CD4-positive, alpha-beta T cell treated with Interleukin-10 for 1 hour (primary cell): ENCODE measurements around the gene TM4SF20.
A peak's percentile ranks its signal among the peaks of the same experiment; 100 is the strongest.
"Not testable (repeated sequence)": the region's sequence is repeated elsewhere in the genome, so short reads cannot be mapped to it uniquely, and the experiment has no call there.

Experiments used
- DNase-seq: peaks from one replicate; pipeline ENCODE4 v3.0.0-alpha.2; 2020

TM4SF20 gene

DNA sequence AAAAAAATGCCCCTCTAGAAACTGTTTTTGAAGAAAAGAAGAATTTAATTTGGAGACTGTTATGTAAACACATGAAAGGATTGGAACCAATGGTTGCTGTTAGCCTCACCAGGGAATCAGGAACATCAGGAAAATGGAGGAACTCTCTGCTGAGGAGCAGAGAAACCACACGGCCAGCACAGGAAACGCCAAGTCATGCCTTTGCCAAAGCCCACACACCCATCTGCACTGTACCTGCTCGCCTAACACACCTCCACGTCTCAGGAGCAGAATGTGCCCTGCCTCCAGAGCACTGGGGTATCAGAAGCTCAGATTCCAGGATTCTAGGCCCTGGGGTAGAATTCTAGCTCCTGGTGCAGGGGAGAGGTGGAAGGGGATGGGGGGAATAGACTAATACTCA lies 18.5 kb upstream of the TM4SF20 start:
- DNase-seq, result no peak

DNA sequence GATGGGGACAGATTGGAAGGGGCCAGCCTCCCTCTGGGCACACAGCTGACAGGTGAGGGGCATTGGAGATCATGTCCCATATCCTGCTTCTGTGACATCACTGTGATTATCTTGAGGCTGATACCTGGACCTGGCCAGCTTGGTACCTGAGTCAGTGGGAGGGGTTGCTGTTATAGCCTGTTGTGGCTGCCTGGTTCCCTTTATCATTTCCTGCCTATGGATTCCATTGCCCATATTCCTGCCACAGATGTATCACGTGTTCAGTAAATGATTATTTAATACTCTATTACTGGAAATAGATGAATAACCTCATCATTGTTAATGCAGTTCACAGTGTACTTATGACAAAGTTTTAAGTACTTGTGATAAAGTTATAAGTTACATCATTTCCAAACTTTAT lies 16.4 kb upstream of the TM4SF20 start:
- no peak for DNase-seq

DNA sequence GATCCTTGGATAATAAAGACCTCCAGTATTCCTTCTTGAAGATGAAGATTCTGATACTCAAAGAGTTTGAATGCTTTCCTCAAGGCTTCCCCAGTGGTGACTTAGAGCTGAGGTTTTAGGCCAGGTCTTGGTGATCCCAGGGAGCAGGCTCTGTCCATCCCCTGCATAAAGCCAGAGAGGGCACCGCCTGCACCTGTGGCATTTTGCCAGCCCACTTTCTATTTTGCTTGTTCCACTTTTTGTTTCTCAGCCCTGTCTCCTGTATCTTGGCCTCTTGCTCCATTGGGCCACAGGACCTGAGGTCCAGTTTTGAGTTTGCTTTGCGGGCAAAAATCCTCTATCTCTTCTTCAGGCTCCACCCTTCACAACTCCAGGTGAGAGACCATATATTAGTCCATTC lies 15.3 kb upstream of the TM4SF20 start:
- DNase-seq, result no peak

DNA sequence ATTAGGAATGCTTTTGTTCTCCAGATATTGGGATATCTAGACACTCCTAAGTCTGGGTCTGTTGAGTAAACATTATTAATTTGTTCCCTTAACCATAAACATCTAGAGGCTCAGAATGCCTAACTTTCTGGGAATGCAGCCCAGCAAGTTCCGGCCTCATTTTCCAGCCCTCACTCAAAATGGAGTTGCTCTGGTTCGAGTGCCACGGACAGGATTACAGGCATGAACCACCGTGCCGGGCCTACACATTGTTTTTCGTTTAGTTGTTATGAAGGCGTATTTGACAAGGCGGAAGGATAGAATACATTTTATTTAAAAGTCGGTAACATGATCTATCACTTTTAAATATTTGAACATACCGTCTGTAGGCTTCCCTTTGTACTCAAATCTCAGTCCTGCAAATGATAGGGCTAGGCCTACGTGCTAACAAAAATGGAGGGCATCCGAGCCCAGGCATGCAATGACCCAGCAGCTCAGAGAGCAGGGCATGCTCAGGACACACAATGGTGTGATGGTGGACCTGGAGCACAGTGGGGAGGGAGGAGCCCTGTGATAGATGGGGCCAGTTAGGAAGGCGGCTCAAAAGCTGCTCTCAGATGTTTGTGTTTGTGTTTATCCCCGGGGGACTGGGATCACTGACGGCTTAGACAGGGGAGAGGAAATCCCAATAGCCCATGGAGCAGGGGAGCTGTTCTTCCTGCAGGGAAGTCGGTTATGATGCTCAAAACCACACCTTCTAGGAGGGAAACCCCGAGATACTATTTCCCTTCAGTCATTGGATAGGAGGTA lies 11.6 kb upstream of the TM4SF20 start:
- DNase-seq, result no peak

DNA sequence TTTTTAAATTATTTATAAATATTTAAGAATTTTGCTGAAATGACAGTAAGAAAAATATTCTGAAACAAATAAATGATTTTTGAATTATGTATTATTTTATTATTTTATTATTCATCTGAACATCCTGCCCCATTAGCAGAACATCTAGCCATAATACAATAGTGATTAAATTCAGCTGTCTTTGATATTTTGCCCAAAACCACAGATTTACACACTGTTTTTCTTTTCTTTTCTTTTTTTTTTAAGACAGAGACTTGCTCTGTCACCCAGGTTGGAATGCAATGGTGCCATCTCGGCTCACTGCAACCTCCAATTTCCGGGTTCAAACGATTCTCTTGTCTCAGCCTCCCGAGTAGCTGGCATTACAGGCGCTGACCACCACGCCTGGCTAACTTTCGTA lies 10.6 kb upstream of the TM4SF20 start:
- no peak for DNase-seq

DNA sequence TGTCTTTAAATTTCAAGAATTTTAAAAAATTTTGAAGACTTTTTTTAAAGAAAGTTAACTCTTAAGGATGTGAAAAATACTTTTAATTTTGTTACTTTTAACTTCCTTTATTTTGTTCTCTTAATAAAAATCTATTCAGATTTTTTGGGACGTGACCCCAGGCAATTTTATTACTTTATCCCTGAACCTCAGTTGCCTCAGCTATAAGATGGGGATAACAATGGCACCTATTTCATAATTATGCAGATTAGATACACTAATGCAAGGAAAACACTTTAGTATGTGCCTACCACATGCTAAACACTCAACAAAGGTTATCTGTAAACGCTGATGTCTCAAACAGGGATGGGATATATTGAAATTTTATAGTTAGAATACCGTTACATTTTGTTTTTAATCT lies 10.1 kb upstream of the TM4SF20 start:
- DNase-seq, result no peak

DNA sequence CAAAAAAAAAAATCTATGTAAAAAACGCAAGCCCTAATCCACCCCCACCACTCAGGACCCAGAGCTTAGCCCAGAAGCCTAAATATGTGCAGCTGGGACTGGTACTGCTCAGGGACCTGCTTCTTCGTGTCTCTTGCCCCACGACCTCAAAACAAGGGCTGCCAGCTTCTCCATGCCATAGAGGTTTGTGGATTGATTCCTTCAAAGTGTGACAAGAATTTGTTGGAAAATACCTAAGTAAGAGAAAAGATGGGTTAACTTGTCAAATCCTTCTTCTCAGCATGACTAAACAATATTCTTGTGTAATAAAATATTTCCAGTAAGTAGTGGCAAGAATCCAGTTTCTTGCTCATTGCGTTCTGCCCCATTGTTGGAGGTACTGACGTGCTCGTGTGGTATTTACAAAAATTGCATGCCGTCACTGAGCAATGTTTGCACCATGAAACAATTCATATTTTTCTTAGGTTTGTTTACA lies 9.5 kb upstream of the TM4SF20 start:
- no peak for DNase-seq

DNA sequence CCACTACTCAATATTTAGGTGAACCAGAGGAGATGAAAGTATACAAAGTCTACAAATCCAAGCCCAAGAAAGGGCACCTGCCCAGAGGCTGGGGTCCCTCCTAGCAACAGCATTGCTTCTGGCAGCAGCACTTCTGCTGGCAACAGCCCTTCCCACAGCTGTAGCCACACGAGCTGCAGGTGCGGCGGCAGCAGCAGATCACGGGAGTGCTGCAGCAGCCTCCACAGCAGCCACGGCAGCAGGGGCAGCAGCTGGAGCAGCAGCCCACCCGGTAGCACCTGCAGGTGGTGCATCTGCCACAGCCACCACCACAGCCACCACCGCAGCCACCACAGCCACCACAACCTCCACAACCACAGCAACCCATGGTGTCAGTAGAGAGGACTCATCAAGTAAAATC lies 8.5 kb upstream of the TM4SF20 start, which contains the start of gene SCYGR1:
Gene SCYGR1, minus strand, starts transcription at position 367 of the 400 bp plus-strand sequence. Its CDS starts 0 bp downstream, at position 367.
- DNase-seq, result not testable (repeated sequence)

DNA sequence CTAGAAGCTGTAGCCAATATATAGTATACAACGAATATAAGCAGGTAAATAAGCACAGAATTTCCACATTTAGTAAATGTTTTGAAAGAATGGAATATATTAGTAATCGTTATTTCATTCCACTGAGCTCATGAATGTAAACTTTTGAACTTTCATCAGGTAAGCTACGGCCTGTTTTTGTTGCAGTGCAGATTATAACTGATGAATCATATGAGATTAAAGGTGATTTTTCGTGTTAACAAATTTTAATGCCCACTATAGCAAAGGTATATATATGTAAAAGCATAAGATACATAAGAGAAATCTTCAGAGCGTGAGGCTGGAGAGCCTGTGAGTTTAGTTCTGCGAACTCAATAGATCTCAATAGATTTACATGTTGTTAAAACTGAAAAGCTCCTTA lies 7.5 kb upstream of the TM4SF20 start:
- no peak for DNase-seq

DNA sequence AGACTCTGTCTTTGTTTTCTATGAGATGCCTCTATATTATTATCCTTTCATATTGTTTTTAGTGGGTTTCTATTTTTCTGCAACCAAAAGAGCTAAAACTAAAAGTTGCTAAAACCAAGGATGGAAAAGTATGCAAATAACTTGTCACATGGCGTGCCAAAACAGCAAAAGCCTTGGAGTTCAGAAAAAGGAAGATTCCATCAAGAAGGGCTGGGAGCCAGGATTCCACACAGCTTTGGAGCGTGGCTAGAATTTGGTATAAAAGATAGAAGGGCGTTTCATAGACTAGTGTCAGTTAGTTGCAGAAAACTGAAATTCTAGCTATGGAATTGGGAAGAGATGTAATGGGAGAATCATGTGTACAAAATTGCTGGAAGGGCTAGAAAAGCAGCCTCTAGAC lies 4.6 kb upstream of the TM4SF20 start:
- DNase-seq, result no peak

DNA sequence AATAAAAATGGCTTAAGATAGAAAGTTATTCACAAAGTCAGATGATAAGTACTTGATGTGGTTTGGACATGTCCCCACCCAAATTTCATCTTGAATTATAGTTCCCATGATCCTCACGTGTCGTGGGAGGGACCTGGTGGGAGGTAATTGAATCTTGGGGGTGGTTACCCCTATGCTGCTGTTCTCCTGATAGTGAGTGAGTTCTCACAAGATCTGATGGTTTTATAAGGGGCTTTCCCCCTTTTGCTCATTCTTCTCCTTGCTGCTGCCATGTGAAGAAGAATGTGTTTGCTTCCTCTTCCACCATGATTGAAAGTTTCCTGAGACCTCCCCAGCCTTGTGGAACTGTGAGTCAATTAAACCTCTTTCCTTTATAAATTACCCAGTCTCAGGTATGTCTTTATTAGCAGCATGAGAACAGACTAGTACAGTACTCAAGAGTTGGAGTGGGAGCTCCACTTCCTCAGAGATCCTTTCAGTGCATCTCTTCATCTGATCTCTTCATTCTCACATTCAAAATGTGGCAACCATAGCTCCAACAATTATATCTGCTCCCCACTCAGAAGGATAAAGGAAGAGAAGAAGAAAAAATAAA lies 3.2 kb upstream of the TM4SF20 start:
- not testable (repeated sequence) for DNase-seq

DNA sequence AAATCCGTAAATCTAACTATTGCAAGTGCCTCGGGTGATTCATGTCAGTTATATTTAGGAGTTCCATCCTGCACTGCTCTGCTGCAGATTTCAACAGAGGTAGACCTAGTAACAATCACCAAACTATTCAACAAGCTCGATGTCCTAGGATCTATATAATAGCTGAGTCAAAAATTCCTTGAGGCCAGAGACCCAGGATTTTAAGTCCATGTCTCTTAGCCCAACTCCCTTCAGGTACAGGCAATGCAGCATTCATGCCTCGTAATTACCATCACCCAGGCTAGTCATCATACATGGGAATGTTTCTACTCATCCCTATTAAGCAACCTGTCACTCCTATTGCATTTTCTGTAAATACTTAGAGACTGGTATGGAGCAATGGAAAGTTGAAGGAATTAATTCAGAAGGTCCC lies 729 bp downstream of the TM4SF20 start:
- DNase-seq, result no peak

DNA sequence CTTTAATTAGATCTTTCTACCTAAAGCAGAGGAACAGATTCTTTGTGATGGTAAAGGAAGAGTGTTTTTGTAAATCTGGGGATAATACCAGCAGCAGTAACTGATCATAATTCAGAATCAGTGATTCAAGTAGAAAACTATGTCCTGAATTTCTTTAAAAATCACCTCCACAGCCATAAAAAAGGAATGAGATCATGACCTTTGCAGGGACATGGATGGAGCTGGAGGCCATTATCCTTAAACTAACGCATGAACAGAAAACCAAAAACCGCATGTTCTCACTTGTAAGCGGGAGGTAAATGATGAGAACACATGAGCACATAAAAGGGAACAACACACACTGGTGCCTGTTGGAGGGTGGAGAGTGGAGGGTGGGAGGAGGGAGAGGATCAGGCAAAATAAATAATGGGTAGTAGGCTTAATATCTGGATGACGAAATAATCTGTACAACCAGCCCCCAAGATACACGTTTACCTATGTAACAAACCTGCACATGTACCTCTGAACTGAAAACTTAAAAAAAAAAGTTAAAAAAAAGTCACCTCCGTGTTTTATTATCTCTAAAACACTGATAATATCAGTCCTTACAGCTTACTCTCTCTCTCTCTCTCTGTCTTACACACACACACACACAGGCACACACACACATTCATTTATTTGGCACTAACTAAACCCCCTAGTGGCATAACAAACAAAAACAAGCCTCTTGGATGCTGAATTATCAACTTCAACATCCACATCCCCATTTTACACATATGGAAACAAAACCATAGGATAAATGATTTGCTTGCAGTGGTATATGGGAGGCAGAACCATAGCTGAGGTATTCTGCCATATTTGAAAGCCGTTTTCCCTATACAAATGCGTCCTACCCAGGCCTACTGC lies 1.4 kb downstream of the TM4SF20 start:
- DNase-seq, result no peak

DNA sequence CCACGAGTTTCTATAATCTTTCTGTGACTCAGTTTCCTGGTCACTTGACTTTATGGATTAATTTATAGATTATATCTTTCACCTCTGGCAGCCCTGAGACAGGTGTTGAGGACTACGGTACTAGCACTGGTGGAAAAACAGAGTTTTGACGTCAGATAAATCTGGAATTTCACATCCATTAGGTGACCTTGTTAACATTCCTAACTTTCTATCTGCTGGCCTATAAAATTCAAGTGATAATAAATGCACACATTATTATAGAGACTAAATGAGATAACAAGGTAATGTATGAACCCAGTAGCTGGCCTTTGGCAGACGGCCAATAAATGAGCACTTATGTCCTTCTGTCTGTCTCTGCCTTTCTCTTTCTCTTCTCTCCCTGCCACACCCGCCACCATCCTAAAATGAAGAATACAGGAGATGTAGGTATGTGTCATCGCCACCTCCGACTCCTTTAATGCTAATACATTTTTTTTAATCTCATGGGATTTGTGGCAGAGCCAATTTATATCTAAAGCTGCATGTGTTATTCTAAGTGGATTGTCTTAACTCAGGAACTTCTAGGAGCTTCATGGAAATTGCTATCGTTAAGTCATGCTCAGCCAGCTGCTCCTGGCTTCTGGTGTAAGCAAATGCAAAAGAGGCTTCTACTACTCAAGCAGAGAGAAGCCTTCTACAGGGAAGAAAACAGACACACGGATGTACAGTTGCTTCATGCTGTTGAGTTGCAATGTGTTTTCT lies 2.3 kb downstream of the TM4SF20 start:
- DNase-seq, result no peak

DNA sequence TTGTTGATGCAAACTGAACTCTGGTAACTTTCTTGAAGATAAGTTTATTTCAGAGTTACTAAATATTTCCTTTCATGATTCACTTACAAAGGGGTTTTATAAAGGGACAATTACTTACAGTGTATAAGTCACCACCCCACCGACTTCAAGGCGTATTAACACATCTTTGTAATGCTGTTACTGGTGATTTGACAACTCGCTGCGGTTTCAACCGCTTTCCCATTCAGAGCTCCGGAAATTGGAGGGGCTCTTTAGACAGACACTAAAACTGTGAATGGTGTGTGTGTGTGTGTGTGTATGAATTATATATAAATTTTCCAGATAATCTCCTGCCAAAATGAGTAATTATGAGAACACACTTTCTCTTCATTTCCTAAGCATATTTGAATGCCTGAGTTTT lies 4.9 kb downstream of the TM4SF20 start:
- peak; percentile 15 for DNase-seq

DNA sequence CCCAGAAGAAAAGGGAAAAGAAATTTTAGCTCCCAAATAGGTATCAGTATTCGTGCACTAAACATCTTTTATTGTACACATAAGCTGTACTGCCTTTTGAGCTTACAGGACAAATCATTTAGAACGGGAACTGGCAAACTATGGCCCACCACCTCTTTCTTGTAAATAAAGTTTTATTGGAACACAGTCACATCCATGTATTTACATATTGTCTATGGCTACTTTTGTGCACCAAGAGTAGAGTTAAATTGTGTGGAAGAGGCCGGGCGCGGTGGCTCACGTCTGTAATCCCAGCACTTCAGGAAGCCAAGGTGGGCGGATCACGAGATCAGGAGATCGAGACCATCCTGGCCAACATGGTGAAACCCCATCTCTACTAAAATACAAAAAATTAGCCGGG lies 5.7 kb downstream of the TM4SF20 start:
- no peak for DNase-seq

DNA sequence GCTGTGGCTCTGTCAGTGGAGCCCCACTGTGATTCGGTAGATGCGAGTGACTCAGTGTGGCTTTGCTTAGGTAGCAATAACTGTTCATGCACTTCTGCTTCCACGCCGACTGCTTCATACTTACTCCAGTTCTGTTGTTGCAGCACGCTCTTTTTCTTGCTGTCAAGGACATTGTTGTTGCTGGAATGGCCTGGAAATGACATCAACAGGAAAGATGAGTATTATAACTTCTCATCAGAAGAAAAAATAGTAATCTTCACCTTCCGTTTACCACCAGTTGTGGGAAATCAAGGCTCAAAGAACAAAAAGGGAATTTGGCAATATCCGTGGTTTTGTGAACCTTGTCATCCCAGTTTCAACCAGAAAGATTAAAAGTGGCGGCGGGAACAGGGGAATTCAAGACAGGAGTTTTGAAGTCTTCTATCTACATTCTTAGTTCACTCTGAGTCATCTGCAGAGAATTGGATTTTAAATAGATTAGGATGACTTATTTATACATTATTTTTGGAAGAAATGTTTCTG lies 8.3 kb downstream of the TM4SF20 start:
- peak; percentile 21 for DNase-seq

DNA sequence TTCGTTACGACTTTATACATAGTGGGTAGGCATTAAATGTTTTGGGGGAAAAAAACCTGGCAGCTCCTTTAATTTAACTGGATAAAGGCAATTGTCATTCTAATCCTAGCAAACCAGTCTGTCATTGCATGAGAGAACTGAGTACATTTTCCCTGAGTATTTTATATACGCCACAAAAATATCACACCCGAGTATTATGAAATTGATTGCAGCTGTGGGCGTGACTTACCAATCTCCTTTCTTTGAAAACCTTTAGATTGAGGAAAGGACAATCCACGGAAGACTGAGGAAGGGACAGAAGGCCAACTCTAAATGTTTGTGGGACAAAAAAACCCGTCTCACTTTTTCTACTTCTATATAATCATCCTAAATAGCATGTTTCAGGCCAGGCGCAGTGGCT lies 9.0 kb downstream of the TM4SF20 start:
- DNase-seq, result no peak

DNA sequence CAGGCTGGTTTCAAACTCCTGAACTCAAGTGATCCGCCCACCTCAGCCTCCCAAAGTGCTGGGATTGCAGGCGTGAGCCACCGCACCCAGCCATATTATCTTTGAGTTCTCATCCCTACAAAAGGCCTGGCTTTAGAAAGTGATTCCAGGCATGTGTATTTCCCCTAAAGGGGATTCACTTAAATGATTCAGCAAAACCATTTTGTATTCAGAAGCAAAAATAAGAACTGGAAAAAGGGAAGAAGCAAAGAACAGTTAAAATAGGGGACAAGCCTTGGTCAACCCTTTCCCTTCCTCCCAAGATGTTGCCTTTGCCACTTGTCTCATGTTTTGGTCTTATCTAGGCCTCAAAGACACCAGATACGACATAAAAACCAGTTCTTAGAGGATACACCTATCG lies 10.5 kb downstream of the TM4SF20 start:
- DNase-seq, result no peak

DNA sequence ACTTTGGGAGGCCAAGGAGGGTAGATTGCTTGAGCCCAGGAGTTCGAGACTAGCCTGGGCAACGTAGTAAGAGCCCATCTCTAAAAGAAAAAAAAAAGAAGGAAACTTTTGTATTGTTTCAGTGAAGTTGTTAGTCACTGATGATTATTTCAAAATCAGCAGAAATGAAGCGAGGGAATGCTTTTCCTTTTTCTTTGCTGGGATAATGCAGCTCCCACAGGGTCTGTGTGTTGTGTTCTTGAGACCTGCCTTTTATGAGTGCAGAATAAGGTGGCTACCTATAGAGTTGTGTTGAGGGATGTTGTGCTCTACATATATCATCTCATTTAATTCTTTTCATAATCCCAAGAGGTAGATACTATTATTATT lies 11.7 kb downstream of the TM4SF20 start:
- DNase-seq, result no peak

DNA sequence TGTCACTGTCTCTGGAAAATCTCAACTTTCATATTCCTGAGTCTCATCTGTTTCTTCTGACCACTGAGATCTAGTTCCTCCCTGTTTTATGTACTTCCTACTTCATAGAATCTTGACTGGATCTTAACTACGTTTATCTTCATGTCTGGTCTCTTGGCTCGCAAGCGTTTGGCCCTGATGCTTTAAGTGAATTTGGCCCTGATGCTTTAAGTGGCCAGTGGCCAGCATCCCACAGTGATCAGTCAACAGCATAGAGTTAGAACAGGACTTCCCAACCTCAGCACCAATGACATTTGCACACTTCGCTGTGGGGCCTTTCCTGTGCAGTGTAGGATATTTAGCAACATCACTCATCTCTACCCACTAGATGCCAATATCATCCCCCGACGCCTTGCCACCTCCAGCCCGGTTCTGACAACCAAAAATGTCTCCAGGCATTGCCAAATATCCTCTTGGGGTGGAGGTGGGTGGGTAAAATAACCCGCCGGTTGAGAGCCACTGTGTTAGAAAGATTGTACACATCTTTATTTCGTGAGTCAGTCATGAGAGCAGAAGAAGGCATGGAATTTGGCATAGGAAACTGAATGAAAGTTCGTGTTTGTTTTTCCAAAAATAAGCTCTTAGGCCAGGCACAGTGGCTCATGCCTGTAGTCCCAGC lies 12.2 kb downstream of the TM4SF20 start:
- no peak for DNase-seq

DNA sequence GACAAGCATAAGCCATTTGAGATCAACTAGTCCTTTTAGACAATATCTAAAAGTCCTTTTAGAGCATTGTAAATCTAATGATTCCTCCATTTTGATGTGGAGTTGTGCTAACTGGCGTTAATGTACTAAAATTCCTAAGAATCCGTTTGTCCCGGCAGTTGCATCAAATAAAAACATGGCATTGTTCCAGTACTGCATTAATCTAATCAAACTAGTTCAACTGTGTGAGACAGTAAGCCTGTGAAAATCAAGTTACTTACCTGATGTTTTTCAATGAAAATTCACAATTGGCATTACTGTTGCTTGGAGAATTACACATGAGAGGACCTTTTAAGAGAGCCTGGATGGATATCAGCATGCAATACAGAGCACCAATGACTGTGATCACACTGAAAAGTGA lies 13.3 kb downstream of the TM4SF20 start:
- no peak for DNase-seq
